ENCODE data around the gene LRG1.
"Not testable (repeated sequence)": the region's sequence is repeated elsewhere in the genome, so short reads cannot be mapped to it uniquely, and the experiment has no call there.

The LRG1 gene

GRCh38 chr19:4550479-4551050 lies 10.7 kb upstream of the LRG1 start:
- DNase-seq (ENCODE audit: low read depth in 2 of 2), result no peak

GRCh38 chr19:4550018-4550417 lies 10.2 kb upstream of the LRG1 start:
- no peak for DNase-seq (ENCODE audit: low read depth in 2 of 2)

- DNase-seq (ENCODE audit: low read depth in 2 of 2), result no peak
Observed at GRCh38 chr19:4548238-4548584, 8.4 kb upstream of the LRG1 start.

DNA sequence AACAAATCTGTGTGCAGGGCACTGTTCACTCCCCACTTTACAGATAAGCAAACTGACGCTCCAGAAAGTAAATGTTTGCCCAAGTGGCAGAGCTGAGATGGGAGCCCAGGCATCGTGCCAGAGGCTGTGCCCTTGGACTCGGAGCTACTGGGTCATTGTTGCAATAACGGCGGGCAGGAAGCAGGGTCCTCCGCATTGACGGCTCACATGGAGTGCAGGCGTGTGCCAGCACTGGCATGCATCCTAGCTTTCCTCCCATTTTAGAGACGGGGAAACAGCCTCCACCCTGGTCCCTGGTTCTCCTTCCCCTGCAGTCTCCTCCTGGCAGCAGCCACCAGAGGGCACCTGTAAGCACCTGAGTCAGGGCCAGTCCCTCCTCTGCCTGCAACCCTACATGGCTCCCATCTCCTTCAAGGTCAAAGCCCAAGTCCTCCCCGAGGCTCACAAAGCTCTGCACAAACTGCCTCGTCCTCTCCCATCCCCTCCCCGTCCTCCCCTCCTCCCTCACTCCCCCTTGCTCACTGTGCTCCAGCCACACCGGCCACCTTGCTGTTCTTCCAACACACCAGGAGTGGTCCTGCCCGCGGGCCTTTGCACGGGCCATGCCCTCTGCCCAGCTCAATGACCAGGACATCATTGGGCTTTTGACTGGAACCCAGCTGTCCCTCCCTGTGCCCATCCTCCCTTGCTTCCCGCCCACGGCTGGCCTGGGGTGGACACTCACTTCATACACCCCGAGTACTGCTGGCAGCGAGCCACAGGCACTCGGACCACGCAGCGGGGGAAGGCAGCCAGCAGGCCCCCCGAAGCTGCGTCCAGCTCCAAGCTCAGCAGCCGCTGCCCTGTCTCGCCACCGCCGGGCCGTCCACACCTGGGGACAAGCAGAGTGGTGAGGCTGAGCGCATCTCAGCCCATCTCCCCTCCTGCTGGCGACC lies 7.7 kb upstream of the LRG1 start:
- no peak for DNase-seq (ENCODE audit: low read depth in 2 of 2)

DNA sequence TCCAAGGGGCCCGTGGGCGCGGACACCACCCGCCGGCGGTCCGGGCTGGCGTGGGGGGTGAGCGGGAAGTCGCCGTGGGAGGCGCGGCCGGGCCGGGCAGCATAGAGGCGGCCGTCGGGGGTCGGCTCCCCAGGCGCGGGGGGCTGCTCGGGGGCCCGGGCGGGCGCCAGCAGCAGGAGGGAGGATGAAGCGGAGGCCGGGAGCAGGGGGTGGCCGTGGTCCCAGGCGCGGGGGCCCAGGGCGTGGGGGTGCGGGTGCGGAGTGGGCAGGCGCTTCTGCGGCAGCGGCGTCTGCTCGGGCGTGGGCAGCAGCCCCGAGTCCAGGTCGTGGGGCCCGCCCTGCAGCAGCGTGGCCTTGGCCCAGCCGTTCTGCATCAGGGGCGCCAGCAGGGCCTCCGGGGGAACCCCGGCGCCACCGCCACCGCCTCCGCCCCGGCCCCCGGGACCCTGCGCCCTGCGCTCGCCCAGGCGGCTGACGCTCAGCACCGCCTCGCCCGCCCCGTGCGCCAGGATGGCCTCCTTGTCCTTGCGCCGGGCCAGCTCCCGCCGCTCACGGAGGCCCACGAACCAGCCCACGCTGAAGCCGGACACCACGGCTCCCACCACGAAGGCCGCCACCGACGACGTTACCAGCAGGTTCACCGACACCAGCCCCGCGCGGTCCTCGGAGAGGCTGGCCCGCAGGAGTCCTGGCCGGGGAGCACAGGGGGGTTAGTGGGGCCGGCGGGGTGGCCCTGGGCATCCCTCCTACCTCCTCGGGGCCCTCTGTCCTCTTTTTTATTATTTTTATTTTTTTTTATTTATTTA lies 4.2 kb upstream of the LRG1 start:
- no peak for DNase-seq (ENCODE audit: low read depth in 2 of 2)

DNA sequence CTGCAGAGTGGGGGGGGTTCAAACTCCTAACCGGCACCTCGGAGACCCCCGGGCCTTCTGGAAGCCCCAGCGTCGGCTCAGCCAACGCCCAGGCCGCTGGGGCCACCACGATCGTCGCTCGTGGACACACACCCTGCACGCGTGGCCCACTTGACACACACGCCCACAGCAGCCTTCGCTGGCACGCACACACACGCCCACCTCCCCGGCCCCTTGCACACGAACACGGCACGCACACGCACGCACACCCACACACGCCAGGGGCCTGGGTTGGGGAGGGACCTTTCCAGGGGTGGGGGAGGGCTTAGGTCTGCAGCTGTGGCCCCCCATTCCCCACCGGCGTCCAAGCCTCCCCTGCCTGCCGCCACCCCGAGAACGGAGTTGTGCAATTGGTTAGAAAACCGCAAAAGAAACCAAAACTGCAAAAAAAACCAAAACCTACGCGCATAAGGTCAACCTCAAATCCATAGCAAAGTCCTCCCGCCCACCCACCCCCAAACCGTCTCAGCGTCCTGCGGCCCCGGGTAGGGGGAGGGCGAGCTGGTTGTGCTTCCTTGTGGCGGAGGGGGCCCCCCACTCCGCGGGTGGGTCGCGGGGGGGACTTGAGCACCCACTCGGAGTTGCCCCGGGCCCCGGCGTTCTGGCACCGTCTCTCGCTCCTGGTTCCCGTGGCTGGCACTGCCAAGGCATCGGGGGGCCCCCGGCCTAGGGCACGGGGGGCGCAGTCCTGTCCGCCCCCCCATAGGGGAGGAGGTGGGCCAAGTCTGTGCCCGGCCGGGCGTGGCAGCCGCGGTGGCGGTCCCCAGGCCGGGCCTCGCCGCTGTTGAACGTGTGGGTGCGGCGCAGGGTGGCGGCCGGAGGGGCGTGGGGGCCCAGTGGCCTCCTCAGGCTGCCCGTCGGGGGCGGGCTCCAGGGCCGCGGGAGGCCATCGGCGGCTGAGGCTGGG lies 3.3 kb upstream of the LRG1 start:
- DNase-seq (ENCODE audit: low read depth in 2 of 2), result no peak

- DNase-seq (ENCODE audit: low read depth in 2 of 2), result not testable (repeated sequence)
Observed at GRCh38 chr19:4541806-4542145, 1.9 kb upstream of the LRG1 start.

DNA sequence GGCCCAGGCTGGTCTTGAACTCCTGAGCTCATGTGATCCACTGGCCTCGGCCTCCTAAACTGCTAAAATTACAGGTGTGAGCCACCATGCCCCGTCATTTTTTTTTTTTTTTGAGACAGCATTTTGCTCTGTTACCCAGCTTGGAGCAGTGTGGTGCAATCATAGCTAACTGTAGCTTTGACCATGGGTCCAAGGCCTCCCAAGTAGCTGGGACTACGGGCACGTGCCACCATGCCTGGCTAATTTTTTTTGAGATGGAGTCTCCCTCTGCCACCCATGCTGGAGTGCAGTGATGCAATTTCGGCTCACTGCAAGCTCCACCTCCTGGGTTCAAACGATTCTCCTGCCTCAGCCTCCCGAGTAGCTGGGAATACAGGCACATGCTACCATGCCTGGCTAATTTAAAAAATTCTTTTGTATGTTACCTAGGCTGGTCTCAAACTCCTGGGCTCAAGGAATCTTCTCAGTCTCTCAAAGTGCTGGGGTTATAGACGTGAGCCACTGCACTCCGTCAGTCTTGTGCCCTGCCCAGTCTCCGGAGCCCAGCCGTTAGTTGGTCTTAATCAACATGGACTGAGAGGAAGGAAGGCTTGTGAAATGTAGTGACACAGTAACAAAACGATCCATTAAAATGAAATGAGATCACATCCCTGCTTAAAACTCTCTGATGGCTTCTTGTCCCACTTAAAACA lies 1.4 kb upstream of the LRG1 start:
- no peak for DNase-seq (ENCODE audit: low read depth in 2 of 2)

DNA sequence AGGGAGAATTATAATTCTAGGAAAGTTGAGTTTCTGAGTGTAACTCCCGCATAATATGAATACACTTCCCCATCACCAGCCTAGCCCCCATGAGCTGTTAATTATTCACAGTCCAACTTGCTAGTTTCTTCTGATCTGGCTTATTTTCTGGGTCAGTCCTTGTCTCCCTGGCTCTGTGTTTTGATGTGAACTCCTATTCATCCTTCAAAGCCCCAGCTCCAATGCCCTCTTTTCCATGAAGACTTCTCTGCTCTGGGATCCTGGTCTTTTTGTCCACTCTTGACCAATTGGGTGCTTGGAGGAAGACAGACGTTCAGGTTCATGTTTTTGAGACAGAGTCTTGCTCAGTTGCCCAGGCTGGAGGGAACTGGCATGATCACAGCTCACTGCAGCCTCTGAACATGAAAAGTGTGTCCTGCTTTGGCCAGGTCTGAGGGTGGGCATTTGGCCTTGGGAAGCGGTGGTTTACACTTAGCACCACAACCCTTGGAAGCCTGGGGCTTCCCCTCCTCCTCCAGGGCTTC lies 605 bp downstream of the LRG1 start:
- no peak for DNase-seq (ENCODE audit: low read depth in 2 of 2)

DNA sequence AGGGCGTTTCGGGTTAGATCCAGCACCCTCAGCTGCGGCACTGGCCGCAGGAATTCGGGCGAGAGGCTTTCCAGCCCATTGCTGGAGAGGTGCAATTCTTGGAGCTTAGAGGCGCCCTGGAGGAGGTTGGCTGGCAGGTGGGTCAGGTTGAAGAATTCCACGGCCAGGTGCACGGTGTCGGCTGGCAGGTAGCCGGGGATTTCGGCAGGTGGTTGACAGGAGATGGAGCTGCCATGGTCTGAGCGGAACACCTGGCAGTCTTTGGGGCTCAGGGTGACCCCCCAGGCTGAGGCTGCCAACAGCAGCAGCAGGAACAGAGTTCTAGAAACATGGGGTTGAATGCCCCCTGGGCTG lies 1.3 kb downstream of the LRG1 start:
- DNase-seq (ENCODE audit: low read depth in 2 of 2), result no peak

- DNase-seq (ENCODE audit: low read depth in 2 of 2), result no peak
Observed at GRCh38 chr19:4537953-4538600, 1.8 kb downstream of the LRG1 start.

DNA sequence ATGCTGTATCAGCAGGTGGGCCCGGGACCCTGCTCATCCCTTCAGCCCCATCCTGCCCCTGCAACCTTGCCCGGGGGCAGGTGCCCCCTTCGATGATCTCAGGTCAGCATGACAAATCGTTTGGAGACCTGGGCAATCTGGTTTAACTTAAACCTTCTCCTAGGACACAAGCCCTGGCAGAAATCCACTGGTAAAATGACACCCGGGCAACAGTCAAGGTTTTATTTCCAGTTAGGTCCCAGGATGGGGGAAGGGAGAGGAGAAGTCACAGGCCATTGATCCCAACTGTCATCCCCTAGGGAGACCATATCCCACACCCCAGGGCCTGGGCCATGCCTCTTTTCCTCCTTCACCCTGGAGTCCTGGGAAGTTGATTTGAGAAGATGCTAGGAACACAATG lies 3.0 kb downstream of the LRG1 start:
- DNase-seq (ENCODE audit: low read depth in 2 of 2), result no peak

DNA sequence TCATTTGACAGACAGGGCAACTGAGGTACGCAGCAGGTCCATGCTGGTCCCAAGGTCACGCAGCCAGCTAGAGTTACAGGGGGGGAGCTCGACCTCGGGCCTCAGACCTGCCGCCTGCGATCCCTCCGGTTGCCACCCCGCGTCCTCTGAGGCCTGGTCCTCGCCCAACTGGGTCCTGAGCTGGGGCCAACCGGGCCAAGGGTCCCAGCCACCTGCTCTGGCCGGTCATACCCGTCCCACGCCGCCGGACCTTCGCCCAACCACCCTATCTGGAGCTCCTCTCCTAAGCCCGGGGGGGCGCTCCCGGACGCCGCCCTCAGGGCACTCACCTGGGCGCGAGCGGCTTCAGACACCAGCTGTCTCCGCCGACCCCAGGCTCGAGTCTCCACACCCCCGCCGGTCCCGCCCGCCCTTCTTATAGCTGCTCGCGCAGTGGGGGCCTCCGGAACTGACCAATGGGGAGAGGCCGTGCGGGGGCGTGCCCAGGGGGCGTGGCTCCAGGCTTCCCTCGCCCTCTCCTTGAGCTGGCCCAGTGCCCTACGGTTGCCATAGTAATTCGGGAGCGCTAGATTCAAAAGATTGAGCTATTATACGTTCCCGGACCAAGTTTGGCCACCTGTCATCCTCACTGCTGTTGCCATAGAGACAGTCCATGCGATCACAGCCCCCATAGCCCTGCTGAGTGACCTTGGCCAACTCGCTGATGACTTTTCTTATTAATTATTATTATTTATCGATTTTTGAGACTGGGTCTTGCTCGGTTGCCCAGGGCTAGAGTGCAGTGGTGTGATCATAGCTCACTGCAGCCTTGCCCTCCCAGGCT lies 4.8 kb downstream of the LRG1 start, which contains the start of gene PLIN5:
Gene PLIN5 (minus strand): TSS at position 389 of the 823 bp plus-strand sequence. CDS start 1,150 bp downstream, outside the sequence.
- peak in 1 of 2 experiments; percentile 9 for DNase-seq (ENCODE audit: low read depth in 2 of 2)

GRCh38 chr19:4533835-4534424 lies 5.9 kb downstream of the LRG1 start:
- no peak for DNase-seq (ENCODE audit: low read depth in 2 of 2)

DNA sequence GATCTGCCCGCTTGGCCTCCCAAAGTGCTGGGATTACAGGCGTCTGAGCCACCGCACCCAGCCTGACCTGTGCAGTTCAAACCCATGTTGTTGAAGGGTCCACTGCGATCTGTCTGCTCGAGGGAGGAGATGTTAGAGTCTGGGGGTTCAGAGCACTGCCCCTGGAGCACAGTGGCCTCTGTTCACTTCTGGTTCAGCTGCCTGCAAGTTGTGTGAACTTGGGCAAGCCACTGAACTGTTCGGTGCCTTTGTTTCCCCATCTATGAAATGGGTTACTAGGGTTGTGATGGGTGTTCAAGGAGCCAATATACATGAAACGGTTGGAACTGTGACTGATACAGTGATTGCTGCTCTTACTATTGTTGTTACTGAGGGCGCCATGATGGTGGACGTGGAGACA lies 6.5 kb downstream of the LRG1 start:
- no peak for DNase-seq (ENCODE audit: low read depth in 2 of 2)

DNA sequence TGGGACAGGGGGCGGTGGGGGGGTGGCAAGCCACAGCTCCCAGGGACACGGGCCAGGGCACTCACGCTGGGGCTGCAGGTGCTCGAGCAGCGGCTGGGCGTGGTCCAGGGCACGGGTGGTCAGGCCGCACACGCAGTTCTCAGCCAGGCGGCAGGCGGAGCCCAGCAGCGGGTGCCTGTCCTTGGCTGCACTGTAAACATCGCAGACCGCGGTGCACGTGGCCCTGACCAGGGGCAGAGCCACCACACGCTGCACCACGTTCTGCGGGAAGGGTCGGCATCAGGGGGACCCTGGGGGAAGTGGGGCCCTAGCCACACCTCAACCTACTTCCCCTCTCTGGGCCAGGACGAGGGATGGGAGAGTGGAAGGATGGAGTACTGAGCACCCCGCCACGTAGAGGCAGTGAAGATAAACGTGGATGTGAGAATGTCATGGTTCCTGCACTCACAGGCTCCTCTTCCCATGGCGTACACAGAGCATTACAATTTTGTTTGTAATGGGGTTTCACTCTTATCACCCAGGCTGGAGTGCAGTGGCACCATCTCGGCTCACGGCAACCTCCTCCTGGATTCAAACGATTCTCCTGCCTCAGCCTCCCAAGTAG lies 8.2 kb downstream of the LRG1 start:
- DNase-seq (ENCODE audit: low read depth in 2 of 2), result no peak

DNA sequence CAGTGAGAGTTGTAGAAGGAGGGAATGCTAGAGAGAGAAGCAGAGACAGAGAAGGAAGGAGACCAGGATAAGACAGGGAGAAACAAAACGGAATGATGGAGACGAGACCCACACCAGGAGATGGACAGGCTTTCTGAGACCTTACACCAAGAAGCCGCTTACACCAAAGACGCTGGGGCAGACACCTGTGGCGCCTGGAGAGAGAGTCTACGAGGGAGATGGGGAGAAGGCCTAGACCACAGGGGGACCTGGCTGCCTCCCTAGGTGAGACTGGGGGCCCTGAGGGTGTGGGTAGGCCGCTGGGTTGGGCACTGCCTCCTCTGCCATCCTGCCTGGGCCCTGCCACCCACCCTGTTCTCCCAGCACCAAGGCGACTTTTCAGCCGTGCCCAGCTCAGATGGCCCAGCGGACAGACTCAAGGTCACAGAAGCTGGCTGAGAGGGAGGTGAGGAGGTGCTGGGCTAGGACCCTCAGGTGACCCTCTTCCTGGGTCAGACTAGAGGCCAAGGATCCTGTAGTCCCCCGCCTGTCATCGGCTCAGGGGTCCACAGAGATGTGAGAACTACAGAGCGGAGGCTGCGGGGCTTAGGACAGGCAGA lies 9.8 kb downstream of the LRG1 start:
- no peak for DNase-seq (ENCODE audit: low read depth in 2 of 2)

- no peak for DNase-seq (ENCODE audit: low read depth in 2 of 2)
Observed at GRCh38 chr19:4528843-4529242, 11.0 kb downstream of the LRG1 start.

All from fibroblast of skin of left quadriceps (primary cell).